HG03432 (cell line): ENCODE results near the gene METAP1.
A peak's percentile ranks its signal among the peaks of the same experiment; 100 is the strongest.
"Not testable (repeated sequence)": the region's sequence is repeated elsewhere in the genome, so short reads cannot be mapped to it uniquely, and the experiment has no call there.

Experiments
- ATAC-seq: cut with Tn5 transposase; IDR thresholded peaks from one replicate; pipeline ENCODE4 v1.9.1; 2021; ENCODE audit warnings: mild to moderate bottlenecking, moderate library complexity; ENCODE audit not compliant: unreplicated experiment

METAP1 gene

GRCh38 chr4:98995183-98996055 is at the start of gene METAP1:
Gene METAP1, plus strand, starts transcription at chr4:98995721. Its CDS starts 33 bp downstream, at chr4:98995754.
- ATAC-seq, result peak; percentile 93

GRCh38 chr4:98946359-98946758 is 49.2 kb upstream of the METAP1 start:
- ATAC-seq, result no peak

- ATAC-seq, result no peak
These were observed 44.6 kb upstream of the METAP1 start for GRCh38 chr4:98950925-98951324.

- no peak for ATAC-seq
These were observed 43.8 kb upstream of the METAP1 start for GRCh38 chr4:98951710-98952109.

- ATAC-seq, result no peak
These were observed 40.3 kb upstream of the METAP1 start for GRCh38 chr4:98955229-98955628.

GRCh38 chr4:98958065-98958464 is 37.5 kb upstream of the METAP1 start:
- ATAC-seq, result no peak

GRCh38 chr4:98959411-98959810 is 36.1 kb upstream of the METAP1 start:
- ATAC-seq, result no peak

- no peak for ATAC-seq
These were observed 33.8 kb upstream of the METAP1 start for GRCh38 chr4:98961770-98962169.

GRCh38 chr4:98963538-98964433 is 31.7 kb upstream of the METAP1 start:
- no peak for ATAC-seq

- ATAC-seq, result no peak
These were observed 28.6 kb upstream of the METAP1 start for GRCh38 chr4:98966926-98967325.

- ATAC-seq, result no peak
These were observed 27.7 kb upstream of the METAP1 start for GRCh38 chr4:98967786-98968329.

GRCh38 chr4:98969878-98970785 is 25.4 kb upstream of the METAP1 start:
- no peak for ATAC-seq

- ATAC-seq, result no peak
These were observed 18.8 kb upstream of the METAP1 start for GRCh38 chr4:98976716-98977115.

GRCh38 chr4:98977557-98977956 is 18.0 kb upstream of the METAP1 start:
- ATAC-seq, result no peak

- no peak for ATAC-seq
These were observed 7.8 kb upstream of the METAP1 start for GRCh38 chr4:98987720-98988119.

- not testable (repeated sequence) for ATAC-seq
These were observed 2.7 kb upstream of the METAP1 start for GRCh38 chr4:98992835-98993234.

- no peak for ATAC-seq
These were observed 2.0 kb upstream of the METAP1 start for GRCh38 chr4:98993419-98994071.

GRCh38 chr4:98994474-98995182 is 893 bp upstream of the METAP1 start:
- ATAC-seq, result no peak

- ATAC-seq, result no peak
These were observed 689 bp downstream of the METAP1 start for GRCh38 chr4:98996056-98996764.
